Gastrocnemius medialis (tissue), 4 donors: ENCODE data around the gene FAM168A. TPM values are rescaled to one million over a fixed set of nuclear protein-coding genes. Genes with fewer than 3 reads are reported as not detected.
"Not testable (repeated sequence)": the region's sequence is repeated elsewhere in the genome, so short reads cannot be mapped to it uniquely, and the experiment has no call there.

Source experiments
- ATAC-seq, 2 donors: fragments of 150-250 bp; one replicate each; pipeline ENCODE4 v1.9.1; 2016
- DNase-seq, 2 donors: peaks; one replicate each; pipeline ENCODE4 v3.0.0-alpha.2; 2019
- H3K27ac ChIP-seq, 4 donors: fragments of 200-600 bp; sonication (generic); 1 replicate in 1 of 4; 2 replicates in 3 of 4; pipeline ENCODE4 v1.5.1; 2016 to 2018; ENCODE audit warnings: mild to moderate bottlenecking in 2 of 4, moderate library complexity in 1 of 4
- H3K27me3 ChIP-seq, 3 donors: fragments of 200-600 bp; sonication (generic) in 2 of 3; 1 replicate in 1 of 3; 2 replicates in 2 of 3; pipeline versions ENCODE4 v1.5.1 to v1.6.0; 2016 to 2019; ENCODE audit warnings: mild to moderate bottlenecking in 1 of 3, moderate library complexity in 1 of 3
- H3K36me3 ChIP-seq, 2 donors: fragments of 200-600 bp; sonication (generic) in 1 of 2; one replicate each; pipeline ENCODE4 v1.5.1; 2017 to 2018
- H3K4me1 ChIP-seq, 2 donors: fragments of 200-600 bp; sonication (generic) in 1 of 2; one replicate each; pipeline ENCODE4 v1.5.1; 2016 to 2017; ENCODE audit warnings: mild to moderate bottlenecking in 2 of 2
- H3K4me3 ChIP-seq, 4 donors: fragments of 200-600 bp; sonication (generic) in 3 of 4; 1 replicate in 1 of 4; 2 replicates in 3 of 4; pipeline ENCODE4 v1.5.1; 2016 to 2019; ENCODE audit warnings: mild to moderate bottlenecking in 2 of 4
- H3K9me3 ChIP-seq, 3 donors: fragments of 200-600 bp; sonication (generic) in 2 of 3; 1 replicate in 1 of 3; 2 replicates in 2 of 3; pipeline ENCODE4 v1.5.1; 2016 to 2019
- POLR2A ChIP-seq, 2 donors: fragments of 450-650 bp; IDR thresholded peaks; one replicate each; pipeline ENCODE4 v1.6.1; 2017; ENCODE audit warnings: antibody characterized with exemption in 2 of 2, mild to moderate bottlenecking in 2 of 2, moderate library complexity in 2 of 2
- in situ Hi-C, 4 donors: fragments of 200-750 bp; cut with MboI; loops; one replicate each; pipeline versions ENCODE4 v1.15.0 to v1.8.0; 2017; ENCODE audit warnings: low sequenced_read_pairs in 4 of 4
- intact Hi-C: fragments of 100-400 bp; cut with DNase I; formaldehyde crosslinking; loops from one replicate; pipeline ENCODE4 v1.15.1; 2023; ENCODE audit warnings: low total_unique reads
- total RNA-seq, 4 donors: library from RNA; depleted of rRNA; stranded (reverse); fragments of >200 nt; gene quantifications; one replicate each; pipeline versions ENCODE4 v1.1.0 to v1.2.3, GENCODE V29; 2016
- TF ChIP-seq, protein P1 (sequence below), 5 experiments: fragments of 450-650 bp in 3 of 5; fragments of 200-600 bp in 2 of 5; sonication (generic) in 2 of 5; IDR thresholded peaks in 4 of 5; conservative IDR thresholded peaks in 1 of 5; 1 replicate in 4 of 5; 2 replicates in 1 of 5; pipeline ENCODE4 v1.5.1; 2016 to 2019; ENCODE audit warnings: antibody characterized with exemption in 5 of 5, mild to moderate bottlenecking in 3 of 5, moderate library complexity in 3 of 5

FAM168A gene
- total RNA-seq, 4 donors from 2014 or later, result 15.9 to 29.3 (median 21.4) TPM

DNA sequence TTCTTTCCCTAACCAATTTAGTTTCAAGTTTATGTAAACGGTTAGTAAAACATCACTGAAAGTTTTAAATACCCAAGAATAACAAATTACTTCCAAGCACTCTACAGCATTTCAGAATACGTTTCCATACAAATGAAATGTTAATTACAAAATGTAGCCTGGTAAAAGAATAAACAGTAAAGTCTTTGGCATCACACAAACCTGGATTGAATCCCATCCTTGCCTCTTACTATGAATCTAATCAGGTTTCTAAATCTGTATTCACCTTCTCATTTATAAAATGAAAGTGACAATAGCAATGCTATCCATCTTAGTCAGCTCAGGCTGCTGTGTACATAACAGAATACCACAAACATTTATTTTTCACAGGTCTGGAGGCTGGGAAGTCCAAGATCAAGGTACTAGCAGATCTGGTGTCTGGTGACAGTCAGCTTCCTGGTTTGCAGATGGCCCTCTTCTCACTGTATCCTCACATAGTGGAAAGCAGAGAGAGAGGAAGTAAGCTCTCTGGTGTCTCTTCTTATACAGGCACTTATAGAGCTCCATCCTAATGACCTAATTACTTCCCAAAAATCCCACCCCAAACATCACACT, 19.2 kb downstream of the FAM168A start:
- DNase-seq (no peak), ATAC-seq (no peak)
- H3K27ac ChIP-seq, result no peak overlapping the region
- no peak overlapping the region for H3K4me3 ChIP-seq
- H3K27me3 ChIP-seq, result no peaks in the 10 kb centered on the region
- H3K9me3 ChIP-seq, result no peaks in the 10 kb centered on the region
- intact Hi-C loops (no loop called here), in situ Hi-C loops (no loop called here)
- H3K36me3 ChIP-seq, result no peaks in the 10 kb centered on the region
- H3K4me1 ChIP-seq, result peaks cover 0 to 41% of the 10 kb centered on the region in 2 donors
- TF ChIP-seq, protein P1, sequence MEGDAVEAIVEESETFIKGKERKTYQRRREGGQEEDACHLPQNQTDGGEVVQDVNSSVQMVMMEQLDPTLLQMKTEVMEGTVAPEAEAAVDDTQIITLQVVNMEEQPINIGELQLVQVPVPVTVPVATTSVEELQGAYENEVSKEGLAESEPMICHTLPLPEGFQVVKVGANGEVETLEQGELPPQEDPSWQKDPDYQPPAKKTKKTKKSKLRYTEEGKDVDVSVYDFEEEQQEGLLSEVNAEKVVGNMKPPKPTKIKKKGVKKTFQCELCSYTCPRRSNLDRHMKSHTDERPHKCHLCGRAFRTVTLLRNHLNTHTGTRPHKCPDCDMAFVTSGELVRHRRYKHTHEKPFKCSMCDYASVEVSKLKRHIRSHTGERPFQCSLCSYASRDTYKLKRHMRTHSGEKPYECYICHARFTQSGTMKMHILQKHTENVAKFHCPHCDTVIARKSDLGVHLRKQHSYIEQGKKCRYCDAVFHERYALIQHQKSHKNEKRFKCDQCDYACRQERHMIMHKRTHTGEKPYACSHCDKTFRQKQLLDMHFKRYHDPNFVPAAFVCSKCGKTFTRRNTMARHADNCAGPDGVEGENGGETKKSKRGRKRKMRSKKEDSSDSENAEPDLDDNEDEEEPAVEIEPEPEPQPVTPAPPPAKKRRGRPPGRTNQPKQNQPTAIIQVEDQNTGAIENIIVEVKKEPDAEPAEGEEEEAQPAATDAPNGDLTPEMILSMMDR (IDR thresholded peaks at IDR 0.05 in 4 of 5, conservative IDR thresholded peaks at IDR 0.05 in 1 of 5), result no peak
- no peak for TF ChIP-seq POLR2A (IDR thresholded peaks at IDR 0.05)

DNA sequence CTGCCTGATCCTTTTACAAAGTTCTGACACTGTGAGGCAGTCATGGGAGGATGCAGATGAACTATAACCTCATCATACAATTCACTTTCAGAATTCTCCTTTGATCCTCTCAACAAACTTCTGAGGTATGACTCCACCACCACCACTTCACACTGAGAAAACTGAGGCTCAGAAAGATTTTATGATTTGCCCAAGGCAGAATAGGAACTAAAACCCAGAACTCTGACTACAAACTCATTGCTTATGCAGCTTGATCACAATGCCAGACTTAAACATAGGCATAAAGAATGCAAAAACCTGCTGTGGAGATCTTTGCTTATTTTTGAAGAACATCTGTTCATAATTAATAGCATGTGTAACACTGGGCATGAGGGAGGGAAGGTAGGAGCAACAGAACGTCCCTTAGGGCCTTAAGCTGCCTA, 20.4 kb downstream of the FAM168A start:
- H3K4me3 ChIP-seq, result no peak overlapping the region
- H3K4me1 ChIP-seq, result peaks cover 0 to 46% of the 10 kb centered on the region in 2 donors
- no peak overlapping the region for H3K27ac ChIP-seq
- in situ Hi-C loops (no loop called here), intact Hi-C loops (no loop called here)
- no peaks in the 10 kb centered on the region for H3K9me3 ChIP-seq
- no peaks in the 10 kb centered on the region for H3K27me3 ChIP-seq
- no peaks in the 10 kb centered on the region for H3K36me3 ChIP-seq
- TF ChIP-seq, protein P1 (IDR thresholded peaks at IDR 0.05 in 4 of 5, conservative IDR thresholded peaks at IDR 0.05 in 1 of 5), result no peak
- TF ChIP-seq POLR2A (IDR thresholded peaks at IDR 0.05), result no peak
- ATAC-seq, result no peak
- DNase-seq, result no peak

DNA sequence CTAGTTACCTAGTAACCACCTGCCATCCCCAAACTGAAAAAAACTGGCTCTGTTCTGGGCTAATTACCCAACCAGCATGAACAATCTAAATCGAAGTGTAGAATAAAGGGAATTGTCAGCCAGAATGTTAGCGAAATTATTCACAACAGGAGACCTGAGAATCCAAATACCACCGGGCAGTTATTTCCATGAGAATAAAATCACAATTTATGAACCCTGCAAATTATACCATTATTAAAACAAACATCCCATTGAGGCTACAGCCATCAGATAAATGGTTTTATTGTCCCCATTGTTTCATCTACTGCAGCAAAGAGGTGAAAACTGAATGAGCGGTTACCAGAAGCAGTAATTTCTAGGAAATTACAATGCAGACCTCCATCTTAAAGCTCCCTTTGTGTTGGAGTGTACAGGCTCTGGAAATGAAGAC, 21.7 kb downstream of the FAM168A start:
- no peaks in the 10 kb centered on the region for H3K36me3 ChIP-seq
- in situ Hi-C loops (no loop called here), intact Hi-C loops (no loop called here)
- H3K9me3 ChIP-seq, result no peaks in the 10 kb centered on the region
- TF ChIP-seq POLR2A (IDR thresholded peaks at IDR 0.05), result no peak
- TF ChIP-seq, protein P1 (IDR thresholded peaks at IDR 0.05 in 4 of 5, conservative IDR thresholded peaks at IDR 0.05 in 1 of 5), result no peak
- no peak overlapping the region for H3K4me3 ChIP-seq
- no peak for DNase-seq
- no peaks in the 10 kb centered on the region for H3K27me3 ChIP-seq
- no peak for ATAC-seq
- no peak overlapping the region for H3K27ac ChIP-seq
- peaks cover 0 to 37% of the 10 kb centered on the region in 2 donors for H3K4me1 ChIP-seq

DNA sequence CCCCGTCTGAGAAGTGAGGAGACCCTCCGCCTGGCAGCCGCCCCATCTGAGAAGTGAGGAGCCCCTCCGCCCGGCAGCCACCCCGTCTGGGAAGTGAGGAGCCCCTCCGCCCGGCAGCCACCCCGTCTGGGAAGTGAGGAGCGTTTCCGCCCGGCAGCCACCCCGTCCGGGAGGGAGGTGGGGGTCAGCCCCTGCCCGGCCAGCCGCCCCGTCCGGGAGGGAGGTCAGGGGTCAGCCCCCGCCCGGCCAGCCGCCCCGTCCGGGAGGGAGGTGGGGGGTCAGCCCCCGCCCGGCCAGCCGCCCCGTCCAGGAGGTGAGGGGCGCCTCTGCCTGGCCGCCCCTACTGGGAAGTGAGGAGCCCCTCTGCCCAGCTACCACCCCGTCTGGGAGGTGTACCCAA, 25.9 kb downstream of the FAM168A start:
- H3K4me1 ChIP-seq, result peaks cover 20 to 40% of the 10 kb centered on the region in 2 donors
- ATAC-seq, H3K4me3 ChIP-seq, H3K9me3 ChIP-seq, H3K27me3 ChIP-seq, in situ Hi-C loops, intact Hi-C loops, H3K36me3 ChIP-seq, DNase-seq, H3K27ac ChIP-seq: not testable (repeated sequence)

DNA sequence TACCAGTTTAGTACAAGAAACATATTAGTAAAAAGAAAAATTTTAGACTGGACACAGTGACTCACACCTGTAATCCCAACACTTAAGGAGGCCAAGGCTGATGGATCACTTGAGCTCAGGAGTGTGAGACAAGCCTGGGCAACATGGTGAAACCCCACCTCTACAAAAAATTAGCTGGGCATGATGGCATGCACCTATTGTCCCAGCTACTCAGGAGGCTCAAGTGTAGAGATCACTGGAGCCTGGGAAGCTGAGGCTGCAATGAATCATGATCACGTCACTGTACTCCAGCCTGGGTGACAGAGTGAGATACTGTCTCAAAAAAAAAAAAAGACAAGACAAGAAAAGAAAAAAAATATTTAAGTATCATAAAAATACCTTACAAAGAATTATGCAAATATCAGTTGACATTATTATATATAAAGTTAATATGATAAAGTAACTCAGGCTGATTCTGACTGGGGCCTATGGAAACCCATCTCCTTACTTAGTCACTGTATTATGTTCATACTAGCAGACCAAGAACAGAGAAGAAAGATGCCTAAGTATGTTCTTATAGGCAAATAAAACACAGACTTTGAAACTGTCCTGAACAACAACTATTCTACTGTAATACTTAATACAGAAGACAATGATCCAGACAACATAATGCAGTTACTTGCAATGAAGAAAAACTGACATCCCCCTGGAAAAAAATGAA, 27.3 kb downstream of the FAM168A start:
- Histone ChIP-seq H3K4me1 (peaks cover 34 to 49% of the 10 kb centered on the region in 2 donors), H3K27ac (peak overlapping the region in 3 of 4 donors; percentile 5 to 41 (median 14)), H3K9me3 (no peaks in the 10 kb centered on the region), H3K4me3 (no peak overlapping the region), H3K36me3 (no peaks in the 10 kb centered on the region), H3K27me3 (no peaks in the 10 kb centered on the region)
- in situ Hi-C loops, result no loop called here
- no peak for TF ChIP-seq POLR2A (IDR thresholded peaks at IDR 0.05)
- TF ChIP-seq, protein P1 (IDR thresholded peaks at IDR 0.05 in 4 of 5, conservative IDR thresholded peaks at IDR 0.05 in 1 of 5), result no peak
- intact Hi-C loops, result no loop called here
- ATAC-seq (peak; percentile 35 to 49), DNase-seq (no peak)
